ENCODE results near the gene CFTR.

CFTR gene

DNA sequence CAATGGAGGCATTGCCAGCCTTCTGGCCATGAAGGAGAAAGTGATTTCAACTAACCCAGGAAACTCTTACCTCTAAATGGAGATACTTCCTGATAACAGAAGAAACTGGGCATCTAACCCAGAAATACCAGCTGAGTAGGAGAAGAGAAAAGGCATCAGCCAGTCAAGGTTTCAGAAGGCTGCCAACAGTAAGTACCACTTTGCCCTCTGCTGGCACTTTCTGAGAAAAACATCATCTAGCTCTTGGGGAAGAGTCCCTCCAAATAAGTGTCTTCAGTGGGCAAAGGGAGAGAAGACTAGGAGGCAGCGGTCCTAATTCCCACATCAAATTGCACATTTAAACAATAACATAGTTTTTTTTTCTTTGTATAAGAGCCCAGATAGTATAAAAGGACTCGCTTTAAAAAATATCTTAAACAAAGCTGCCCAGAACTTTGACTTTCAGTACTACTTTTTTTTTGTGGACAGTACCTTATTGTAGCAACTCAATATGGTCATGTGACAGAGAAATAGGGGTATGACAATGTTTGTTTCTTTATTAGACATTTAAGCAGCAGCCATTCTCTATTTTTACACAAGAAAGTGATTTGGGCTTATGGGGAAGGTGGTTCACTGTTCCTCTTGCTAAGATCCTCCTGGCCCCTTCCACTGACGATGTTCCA, 236.1 kb downstream of the CFTR start:
- H3K9me3 ChIP-seq (ENCODE audit: insufficient read depth, low read length, severe bottlenecking): no peaks in the 10 kb centered on the region
- H4K20me1 ChIP-seq (ENCODE audit: insufficient read depth, low read length): no peaks in the 10 kb centered on the region
- H3K4me1 ChIP-seq (ENCODE audit: insufficient read depth, low read length): peaks cover 55% of the 10 kb centered on the region
- H3K36me3 ChIP-seq (ENCODE audit: insufficient read depth, low read length): no peaks in the 10 kb centered on the region
- no peaks in the 10 kb centered on the region for H3K27me3 ChIP-seq (ENCODE audit: insufficient read depth, low read length, poor library complexity)
- H3K79me2 ChIP-seq (ENCODE audit: insufficient read depth, low read length): no peaks in the 10 kb centered on the region
- peak overlapping the region; percentile 25 for H3K9ac ChIP-seq (ENCODE audit: low read depth, low read length)
- ATAC-seq (ENCODE audit: insufficient read depth, low read depth) (peak; percentile 80), DNase-seq (peak; percentile 79)
- H3K4me2 ChIP-seq (ENCODE audit: insufficient read depth, low read length): peak overlapping the region; percentile 37; the same call in 1 of the 2 replicates
- H3K4me3 ChIP-seq (ENCODE audit: low read depth in 1 of 2, low read length in 2 of 2): 0 out of 4 replicates have a peak overlapping the region, but pooled peaks of 1 of the 2 experiments have one; percentile 8
- peak overlapping the region; percentile 85 for H3K27ac ChIP-seq (ENCODE audit: low read length)
- H2AFZ ChIP-seq (ENCODE audit: low read depth, low read length): peak overlapping the region; percentile 49
- TF ChIP-seq EZH2 (IDR thresholded peaks at IDR 0.05; ENCODE audit: borderline replicate concordance, low read depth, low read length, severe bottlenecking): no peak
- TF ChIP-seq, protein P1, sequence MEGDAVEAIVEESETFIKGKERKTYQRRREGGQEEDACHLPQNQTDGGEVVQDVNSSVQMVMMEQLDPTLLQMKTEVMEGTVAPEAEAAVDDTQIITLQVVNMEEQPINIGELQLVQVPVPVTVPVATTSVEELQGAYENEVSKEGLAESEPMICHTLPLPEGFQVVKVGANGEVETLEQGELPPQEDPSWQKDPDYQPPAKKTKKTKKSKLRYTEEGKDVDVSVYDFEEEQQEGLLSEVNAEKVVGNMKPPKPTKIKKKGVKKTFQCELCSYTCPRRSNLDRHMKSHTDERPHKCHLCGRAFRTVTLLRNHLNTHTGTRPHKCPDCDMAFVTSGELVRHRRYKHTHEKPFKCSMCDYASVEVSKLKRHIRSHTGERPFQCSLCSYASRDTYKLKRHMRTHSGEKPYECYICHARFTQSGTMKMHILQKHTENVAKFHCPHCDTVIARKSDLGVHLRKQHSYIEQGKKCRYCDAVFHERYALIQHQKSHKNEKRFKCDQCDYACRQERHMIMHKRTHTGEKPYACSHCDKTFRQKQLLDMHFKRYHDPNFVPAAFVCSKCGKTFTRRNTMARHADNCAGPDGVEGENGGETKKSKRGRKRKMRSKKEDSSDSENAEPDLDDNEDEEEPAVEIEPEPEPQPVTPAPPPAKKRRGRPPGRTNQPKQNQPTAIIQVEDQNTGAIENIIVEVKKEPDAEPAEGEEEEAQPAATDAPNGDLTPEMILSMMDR (IDR thresholded peaks at IDR 0.05; ENCODE audit: borderline replicate concordance, extremely low read depth, low read length, poor library complexity, severe bottlenecking): peak; percentile 94

GRCh38 chr7:117716707-117717299, 237.0 kb downstream of the CFTR start:
- peak overlapping the region; percentile 20; the same call in 1 of the 2 replicates for H2AFZ ChIP-seq (ENCODE audit: low read depth, low read length)
- H3K4me3 ChIP-seq (ENCODE audit: low read depth in 1 of 2, low read length in 2 of 2): no peak overlapping the region
- no peaks in the 10 kb centered on the region for H4K20me1 ChIP-seq (ENCODE audit: insufficient read depth, low read length)
- no peak overlapping the region for H3K4me2 ChIP-seq (ENCODE audit: insufficient read depth, low read length)
- no peak for DNase-seq
- no peak for TF ChIP-seq EZH2 (IDR thresholded peaks at IDR 0.05; ENCODE audit: borderline replicate concordance, low read depth, low read length, severe bottlenecking)
- TF ChIP-seq, protein P1 (IDR thresholded peaks at IDR 0.05; ENCODE audit: borderline replicate concordance, extremely low read depth, low read length, poor library complexity, severe bottlenecking): no peak
- H3K27ac ChIP-seq (ENCODE audit: low read length): no peak overlapping the region
- no peak for ATAC-seq (ENCODE audit: insufficient read depth, low read depth)
- no peaks in the 10 kb centered on the region for H3K9me3 ChIP-seq (ENCODE audit: insufficient read depth, low read length, severe bottlenecking)
- no peaks in the 10 kb centered on the region for H3K27me3 ChIP-seq (ENCODE audit: insufficient read depth, low read length, poor library complexity)
- H3K9ac ChIP-seq (ENCODE audit: low read depth, low read length): no peak overlapping the region
- H3K79me2 ChIP-seq (ENCODE audit: insufficient read depth, low read length): no peaks in the 10 kb centered on the region
- peaks cover 46% of the 10 kb centered on the region for H3K4me1 ChIP-seq (ENCODE audit: insufficient read depth, low read length)
- no peaks in the 10 kb centered on the region for H3K36me3 ChIP-seq (ENCODE audit: insufficient read depth, low read length)

DNA sequence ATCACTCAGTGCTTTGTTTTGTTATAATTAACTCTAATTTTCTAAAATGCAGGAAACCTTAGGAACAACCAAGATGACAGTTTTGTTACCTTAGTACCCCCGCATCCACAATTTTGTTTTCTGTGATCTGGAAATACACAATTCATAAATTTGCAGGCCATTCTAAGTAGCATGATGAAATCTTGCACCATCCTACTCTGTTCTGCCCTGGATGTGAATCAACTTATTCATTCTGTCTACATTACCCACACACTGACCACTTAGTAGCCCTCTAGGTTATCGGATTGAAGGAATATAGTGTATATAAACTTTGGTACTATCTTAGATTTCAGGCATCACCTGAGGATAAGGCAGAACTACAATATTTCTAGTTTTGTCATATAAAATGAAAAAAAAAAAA, 237.5 kb downstream of the CFTR start:
- Histone ChIP-seq H3K4me1 (ENCODE audit: insufficient read depth, low read length) (peaks cover 40% of the 10 kb centered on the region), H3K36me3 (ENCODE audit: insufficient read depth, low read length) (no peaks in the 10 kb centered on the region), H3K27me3 (ENCODE audit: insufficient read depth, low read length, poor library complexity) (no peaks in the 10 kb centered on the region), H3K79me2 (ENCODE audit: insufficient read depth, low read length) (no peaks in the 10 kb centered on the region), H3K4me2 (ENCODE audit: insufficient read depth, low read length) (no peak overlapping the region), H3K27ac (ENCODE audit: low read length) (no peak overlapping the region), H3K9ac (ENCODE audit: low read depth, low read length) (no peak overlapping the region), H3K4me3 (ENCODE audit: low read depth in 1 of 2, low read length in 2 of 2) (no peak overlapping the region), H2AFZ (ENCODE audit: low read depth, low read length) (no peak overlapping the region), H4K20me1 (ENCODE audit: insufficient read depth, low read length) (no peaks in the 10 kb centered on the region), H3K9me3 (ENCODE audit: insufficient read depth, low read length, severe bottlenecking) (no peaks in the 10 kb centered on the region)
- TF ChIP-seq, protein P1 (IDR thresholded peaks at IDR 0.05; ENCODE audit: borderline replicate concordance, extremely low read depth, low read length, poor library complexity, severe bottlenecking): no peak
- TF ChIP-seq EZH2 (IDR thresholded peaks at IDR 0.05; ENCODE audit: borderline replicate concordance, low read depth, low read length, severe bottlenecking): no peak
- no peak for ATAC-seq (ENCODE audit: insufficient read depth, low read depth)
- no peak for DNase-seq

Data from DND-41 (cell line).